ENCODE results near the gene CHD8. TPM values are rescaled to one million over a fixed set of nuclear protein-coding genes. Genes with fewer than 3 reads are reported as not detected.

The CHD8 gene
- total and polyA plus RNA-seq, 2 of the 13 experiments (the other 11 are each of a cell fraction or from before 2014, with no cell fraction given) = 35.1 to 79.6 TPM

DNA sequence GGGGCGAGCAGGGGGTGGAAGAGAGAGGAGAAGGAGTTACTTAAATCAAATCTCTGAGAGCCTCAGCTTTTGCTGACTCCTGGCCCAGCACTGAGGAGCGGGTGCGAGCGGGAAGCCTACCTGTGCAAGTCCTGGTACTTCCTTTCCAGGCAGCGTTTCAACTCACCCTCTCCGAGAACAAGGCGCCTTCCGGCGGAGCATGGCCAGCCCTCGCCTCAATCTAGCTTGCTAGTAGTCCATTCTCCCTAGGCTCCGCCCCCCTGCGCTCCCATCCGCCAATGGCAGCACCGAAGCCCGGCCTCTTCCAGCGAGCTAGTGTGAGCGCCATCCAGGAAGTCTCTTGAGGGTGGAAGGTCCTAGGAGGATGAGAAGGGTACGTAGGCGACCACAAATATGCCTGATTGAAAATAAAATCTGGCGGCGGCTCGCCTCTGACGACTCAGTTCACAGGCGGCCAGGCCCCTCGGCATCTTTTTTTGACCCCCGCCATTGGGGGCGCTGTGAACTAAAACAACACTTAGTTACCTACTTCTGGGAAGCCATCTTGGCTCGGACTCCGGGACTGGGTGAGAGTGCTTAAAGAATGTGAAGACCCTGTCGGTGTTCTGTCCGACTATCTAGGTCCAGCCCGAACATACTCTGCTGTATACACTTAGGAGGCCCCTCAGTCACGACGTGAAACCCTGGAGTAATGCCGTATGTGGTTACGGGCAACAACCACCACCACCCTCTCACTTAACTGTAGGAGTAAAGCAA lies at the start of gene CHD8 (continued):
- TF ChIP-seq RAD21 (CRISPR knock-in tag; IDR thresholded peaks at IDR 0.05) = peak; percentile 63
- TF ChIP-seq ZHX2 (IDR thresholded peaks at IDR 0.05; ENCODE audit: low read depth) = peak; percentile 88; the same call in 1 of the 2 replicates
- TF ChIP-seq ZHX2 (CRISPR knock-in tag; IDR thresholded peaks at IDR 0.05; ENCODE audit: borderline replicate concordance) = no peak
- TF ChIP-seq, protein P1, sequence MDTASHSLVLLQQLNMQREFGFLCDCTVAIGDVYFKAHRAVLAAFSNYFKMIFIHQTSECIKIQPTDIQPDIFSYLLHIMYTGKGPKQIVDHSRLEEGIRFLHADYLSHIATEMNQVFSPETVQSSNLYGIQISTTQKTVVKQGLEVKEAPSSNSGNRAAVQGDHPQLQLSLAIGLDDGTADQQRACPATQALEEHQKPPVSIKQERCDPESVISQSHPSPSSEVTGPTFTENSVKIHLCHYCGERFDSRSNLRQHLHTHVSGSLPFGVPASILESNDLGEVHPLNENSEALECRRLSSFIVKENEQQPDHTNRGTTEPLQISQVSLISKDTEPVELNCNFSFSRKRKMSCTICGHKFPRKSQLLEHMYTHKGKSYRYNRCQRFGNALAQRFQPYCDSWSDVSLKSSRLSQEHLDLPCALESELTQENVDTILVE (CRISPR knock-in tag; IDR thresholded peaks at IDR 0.05) = peak; percentile 89
- TF ChIP-seq HES4 (CRISPR knock-in tag; IDR thresholded peaks at IDR 0.05; ENCODE audit: borderline replicate concordance) = peak; percentile 37; the same call in 1 of the 2 replicates
- no peak for TF ChIP-seq BATF2 (CRISPR knock-in tag; IDR thresholded peaks at IDR 0.05)
- peak; percentile 95 for TF ChIP-seq ASH2L (IDR thresholded peaks at IDR 0.05; ENCODE audit: insufficient read length, low read depth, low read length)
- peak; percentile 74 for TF ChIP-seq ZNF556 (CRISPR knock-in tag; IDR thresholded peaks at IDR 0.05; ENCODE audit: borderline replicate concordance)
- TF ChIP-seq SRSF9 (IDR thresholded peaks at IDR 0.05; ENCODE audit: borderline replicate concordance, insufficient read depth, low read depth, low read length, poor library complexity, severe bottlenecking) = no peak
- peak; percentile 71; the same call in 1 of the 2 replicates for TF ChIP-seq GATA4 (IDR thresholded peaks at IDR 0.05; ENCODE audit: borderline replicate concordance, low read depth)
- TF ChIP-seq, protein P2, sequence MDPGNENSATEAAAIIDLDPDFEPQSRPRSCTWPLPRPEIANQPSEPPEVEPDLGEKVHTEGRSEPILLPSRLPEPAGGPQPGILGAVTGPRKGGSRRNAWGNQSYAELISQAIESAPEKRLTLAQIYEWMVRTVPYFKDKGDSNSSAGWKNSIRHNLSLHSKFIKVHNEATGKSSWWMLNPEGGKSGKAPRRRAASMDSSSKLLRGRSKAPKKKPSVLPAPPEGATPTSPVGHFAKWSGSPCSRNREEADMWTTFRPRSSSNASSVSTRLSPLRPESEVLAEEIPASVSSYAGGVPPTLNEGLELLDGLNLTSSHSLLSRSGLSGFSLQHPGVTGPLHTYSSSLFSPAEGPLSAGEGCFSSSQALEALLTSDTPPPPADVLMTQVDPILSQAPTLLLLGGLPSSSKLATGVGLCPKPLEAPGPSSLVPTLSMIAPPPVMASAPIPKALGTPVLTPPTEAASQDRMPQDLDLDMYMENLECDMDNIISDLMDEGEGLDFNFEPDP (CRISPR knock-in tag; conservative IDR thresholded peaks at IDR 0.05) = no peak
- peak; percentile 73; the same call in 1 of the 2 replicates for TF ChIP-seq ZNF605 (CRISPR knock-in tag; IDR thresholded peaks at IDR 0.05)
- TF ChIP-seq ZBTB20 (CRISPR knock-in tag; IDR thresholded peaks at IDR 0.05; ENCODE audit: borderline replicate concordance, low read depth) = 0 out of 2 replicates have a peak, but pooled peaks have one; percentile 47
- peak; percentile 90 for TF ChIP-seq KDM3A (CRISPR knock-in tag; IDR thresholded peaks at IDR 0.05; ENCODE audit: low read depth)
- peak; percentile 9 for TF ChIP-seq RBM22 (optimal IDR thresholded peaks at IDR 0.05; ENCODE audit: low read length)
- TF ChIP-seq ZNF280B (CRISPR knock-in tag; IDR thresholded peaks at IDR 0.05; ENCODE audit: borderline replicate concordance) = peak; percentile 69; the same call in 1 of the 2 replicates
- TF ChIP-seq ONECUT2 (CRISPR knock-in tag; IDR thresholded peaks at IDR 0.05) = no peak
